Measurements from ENCODE around the gene GRIN3A.

Gene GRIN3A

DNA sequence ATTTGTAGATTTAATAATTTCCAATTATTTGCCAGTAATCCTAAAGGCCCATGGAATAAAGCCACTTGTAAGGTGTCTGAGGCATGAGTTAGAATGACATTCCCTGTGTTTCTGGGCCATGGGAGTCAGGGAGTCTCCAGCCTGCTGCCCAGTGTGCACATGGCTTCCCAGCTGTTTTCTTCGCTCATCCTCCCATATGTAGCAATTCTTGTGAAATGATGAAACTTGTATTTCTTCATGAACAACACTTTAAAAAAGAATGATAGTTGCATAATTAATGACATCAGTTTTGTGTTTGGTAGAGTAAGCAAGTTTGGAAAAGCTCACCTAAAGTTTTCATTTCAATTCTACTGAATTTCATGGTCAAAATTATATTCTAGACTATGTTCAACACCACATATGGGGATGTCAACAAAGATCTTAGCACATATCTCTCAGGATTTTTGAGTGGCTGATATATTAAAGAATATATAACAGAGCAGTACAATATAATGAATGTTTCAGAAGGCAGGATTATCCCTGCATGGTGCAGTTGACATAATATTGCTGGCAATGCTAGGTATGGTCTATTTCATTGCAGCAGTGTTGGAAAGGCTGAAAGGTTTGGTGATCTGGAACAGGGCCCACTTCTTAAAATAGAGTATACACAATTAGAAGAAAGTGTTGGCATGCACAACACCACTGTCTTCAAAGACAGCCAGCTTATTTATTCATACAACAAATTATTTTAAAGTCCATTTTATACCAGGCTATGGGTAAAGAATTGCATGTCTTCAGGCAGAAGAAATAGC, 44.7 kb downstream of the GRIN3A start:
- Histone ChIP-seq H3K27me3 (no peaks in the 10 kb centered on the region), H3K36me3 (no peaks in the 10 kb centered on the region), H3K4me1 (no peaks in the 10 kb centered on the region), H3K9me3 (no peaks in the 10 kb centered on the region), H3K4me3 (ENCODE audit: low read depth, low read length) (no peak overlapping the region)
- TF ChIP-seq, protein P1, sequence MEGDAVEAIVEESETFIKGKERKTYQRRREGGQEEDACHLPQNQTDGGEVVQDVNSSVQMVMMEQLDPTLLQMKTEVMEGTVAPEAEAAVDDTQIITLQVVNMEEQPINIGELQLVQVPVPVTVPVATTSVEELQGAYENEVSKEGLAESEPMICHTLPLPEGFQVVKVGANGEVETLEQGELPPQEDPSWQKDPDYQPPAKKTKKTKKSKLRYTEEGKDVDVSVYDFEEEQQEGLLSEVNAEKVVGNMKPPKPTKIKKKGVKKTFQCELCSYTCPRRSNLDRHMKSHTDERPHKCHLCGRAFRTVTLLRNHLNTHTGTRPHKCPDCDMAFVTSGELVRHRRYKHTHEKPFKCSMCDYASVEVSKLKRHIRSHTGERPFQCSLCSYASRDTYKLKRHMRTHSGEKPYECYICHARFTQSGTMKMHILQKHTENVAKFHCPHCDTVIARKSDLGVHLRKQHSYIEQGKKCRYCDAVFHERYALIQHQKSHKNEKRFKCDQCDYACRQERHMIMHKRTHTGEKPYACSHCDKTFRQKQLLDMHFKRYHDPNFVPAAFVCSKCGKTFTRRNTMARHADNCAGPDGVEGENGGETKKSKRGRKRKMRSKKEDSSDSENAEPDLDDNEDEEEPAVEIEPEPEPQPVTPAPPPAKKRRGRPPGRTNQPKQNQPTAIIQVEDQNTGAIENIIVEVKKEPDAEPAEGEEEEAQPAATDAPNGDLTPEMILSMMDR (IDR thresholded peaks at IDR 0.05; ENCODE audit: low read depth, low read length) = no peak
- no peak for DNase-seq

DNA sequence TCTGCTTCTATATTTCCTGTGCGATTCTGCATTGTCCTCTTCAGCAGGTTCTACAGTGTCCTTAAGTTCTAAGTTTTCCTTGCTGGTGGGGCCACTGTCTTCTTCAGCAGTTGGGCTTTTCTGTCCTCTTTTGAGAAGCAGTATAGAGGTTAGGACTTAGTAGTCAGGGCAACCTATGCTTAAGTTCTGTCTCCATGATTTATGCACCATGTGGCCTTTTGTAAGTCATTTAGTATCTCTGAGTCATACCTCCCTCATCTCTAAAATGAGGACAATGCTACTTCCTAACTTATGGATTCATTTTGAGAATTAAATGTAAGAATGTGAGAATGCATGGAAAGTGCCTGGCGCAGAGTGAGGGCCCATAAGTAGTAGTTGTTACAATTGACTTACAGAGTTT, 46.8 kb downstream of the GRIN3A start:
- Histone ChIP-seq H3K4me3 (ENCODE audit: low read depth, low read length) (no peak overlapping the region), H3K4me1 (no peaks in the 10 kb centered on the region), H3K27me3 (no peaks in the 10 kb centered on the region), H3K36me3 (no peaks in the 10 kb centered on the region), H3K9me3 (no peaks in the 10 kb centered on the region)
- DNase-seq = no peak
- TF ChIP-seq, protein P1 (IDR thresholded peaks at IDR 0.05; ENCODE audit: low read depth, low read length) = no peak

DNA sequence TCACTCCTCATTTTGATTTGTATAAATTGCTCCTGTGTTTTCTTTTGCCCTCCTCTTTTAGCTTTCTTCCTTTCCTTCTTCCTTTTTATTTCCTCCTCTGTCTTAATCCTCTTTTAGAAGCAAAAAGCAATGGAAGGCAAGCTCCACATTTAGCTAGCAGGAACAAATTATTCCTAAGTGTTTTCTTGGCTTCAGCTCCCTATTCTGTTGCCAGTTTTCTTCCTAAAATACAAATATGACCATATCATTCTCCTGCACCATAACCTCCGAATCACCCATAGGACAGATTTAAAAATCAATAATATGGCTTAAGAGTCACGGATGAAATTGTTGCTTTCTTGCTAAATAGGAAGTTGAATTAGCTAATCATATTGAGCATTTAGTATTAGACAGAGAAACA, 49.4 kb downstream of the GRIN3A start:
- Histone ChIP-seq H3K4me3 (ENCODE audit: low read depth, low read length) (no peak overlapping the region), H3K27me3 (no peaks in the 10 kb centered on the region), H3K36me3 (no peaks in the 10 kb centered on the region), H3K9me3 (no peaks in the 10 kb centered on the region), H3K4me1 (no peaks in the 10 kb centered on the region)
- DNase-seq = no peak
- TF ChIP-seq, protein P1 (IDR thresholded peaks at IDR 0.05; ENCODE audit: low read depth, low read length) = no peak

DNA sequence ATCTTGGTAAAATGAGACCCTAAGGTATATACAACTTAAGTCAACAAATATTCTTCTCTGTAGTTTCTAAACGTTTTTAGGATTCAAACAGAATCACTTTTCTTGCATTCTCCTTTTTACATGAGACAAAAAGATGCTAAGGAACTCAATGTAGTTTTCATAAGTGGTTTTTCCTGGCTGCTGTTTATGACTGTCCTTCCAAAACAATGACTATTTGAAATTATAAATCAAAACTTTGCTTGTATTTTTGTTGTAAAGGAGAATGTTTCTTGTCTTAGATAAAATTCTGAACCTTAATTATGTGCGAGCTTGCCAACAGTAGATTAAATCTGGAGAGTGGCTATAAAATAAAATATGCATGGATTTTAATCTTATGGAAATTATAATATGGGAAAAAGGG, 53.8 kb downstream of the GRIN3A start:
- Histone ChIP-seq H3K4me3 (ENCODE audit: low read depth, low read length) (no peak overlapping the region), H3K9me3 (no peaks in the 10 kb centered on the region), H3K36me3 (no peaks in the 10 kb centered on the region), H3K27me3 (no peaks in the 10 kb centered on the region), H3K4me1 (no peaks in the 10 kb centered on the region)
- DNase-seq = no peak
- TF ChIP-seq, protein P1 (IDR thresholded peaks at IDR 0.05; ENCODE audit: low read depth, low read length) = no peak

DNA sequence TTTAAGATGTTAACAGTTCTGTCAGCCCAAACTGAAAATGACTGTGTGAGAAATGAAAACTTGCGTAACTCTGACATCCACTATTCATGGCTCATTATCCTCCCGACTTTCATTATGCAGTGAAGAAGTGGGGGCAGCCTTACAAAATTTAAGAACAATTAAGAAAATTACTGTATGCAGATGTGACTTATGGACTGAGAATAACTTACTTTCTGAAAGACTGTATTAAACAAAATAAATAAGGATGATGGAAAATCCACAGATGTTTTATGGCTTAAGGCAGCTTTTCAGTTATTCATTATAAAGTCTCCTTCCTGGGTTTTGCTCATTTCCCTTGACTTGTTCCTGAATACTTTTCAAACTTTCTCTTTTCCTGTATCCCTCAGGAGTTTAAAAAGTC, 55.2 kb downstream of the GRIN3A start:
- H3K4me3 ChIP-seq (ENCODE audit: low read depth, low read length) = no peak overlapping the region
- no peaks in the 10 kb centered on the region for H3K27me3 ChIP-seq
- no peaks in the 10 kb centered on the region for H3K4me1 ChIP-seq
- H3K9me3 ChIP-seq = no peaks in the 10 kb centered on the region
- TF ChIP-seq, protein P1 (IDR thresholded peaks at IDR 0.05; ENCODE audit: low read depth, low read length) = no peak
- no peak for DNase-seq
- no peaks in the 10 kb centered on the region for H3K36me3 ChIP-seq

DNA sequence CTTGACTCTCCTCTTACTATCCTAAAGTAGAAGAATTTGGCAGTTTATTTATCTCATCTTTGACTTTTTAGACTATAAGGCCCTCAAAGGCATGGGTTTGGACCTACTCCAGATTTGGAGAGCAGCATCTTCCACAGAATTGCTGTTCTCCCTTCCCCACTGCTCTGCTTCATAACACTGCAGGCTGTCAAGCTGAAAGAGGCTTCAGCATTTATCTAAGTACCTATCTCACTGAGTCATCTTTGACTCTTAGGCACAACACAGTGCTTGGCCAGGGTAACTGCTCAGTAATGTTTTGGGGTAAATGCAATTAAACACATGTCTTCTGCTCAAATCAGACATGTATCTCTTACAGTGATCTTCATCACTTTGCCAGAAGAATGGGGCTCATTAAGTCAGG, 60.6 kb downstream of the GRIN3A start:
- TF ChIP-seq, protein P1 (IDR thresholded peaks at IDR 0.05; ENCODE audit: low read depth, low read length) = no peak
- Histone ChIP-seq H3K4me3 (ENCODE audit: low read depth, low read length) (no peak overlapping the region), H3K27me3 (no peaks in the 10 kb centered on the region), H3K4me1 (no peaks in the 10 kb centered on the region; the same call in 1 of the 2 replicates), H3K9me3 (no peaks in the 10 kb centered on the region), H3K36me3 (no peaks in the 10 kb centered on the region)
- no peak for DNase-seq

Data from BE2C (cell line).